Liver (tissue), 3 donors: ENCODE results near the gene ROR1.

Source experiments
- CTCF ChIP-seq: fragments of 150-350 bp; IDR thresholded peaks from 2 replicates; pipeline ENCODE4 v1.5.1; 2017; ENCODE audit warnings: improper control_type of control experiment, low read depth, low read length; ENCODE audit not compliant: missing input control
- GABPA ChIP-seq, 2 donors: IDR thresholded peaks in 1 of 2; conservative IDR thresholded peaks in 1 of 2; 2 replicates each; pipeline ENCODE4 v1.6.1; 2016; ENCODE audit warnings: antibody characterized with exemption in 2 of 2, mild to moderate bottlenecking in 1 of 2, moderate library complexity in 1 of 2
- HNF4G ChIP-seq: IDR thresholded peaks from 2 replicates; pipeline ENCODE4 v1.6.1; 2016; ENCODE audit warnings: antibody characterized with exemption
- JUND ChIP-seq, 2 donors: IDR thresholded peaks; 2 replicates each; pipeline ENCODE4 v1.6.1; 2016; ENCODE audit warnings: antibody characterized with exemption in 2 of 2
- NR2F2 ChIP-seq: IDR thresholded peaks from 2 replicates; pipeline ENCODE4 v1.6.1; 2016; ENCODE audit warnings: antibody characterized with exemption
- TAF1 ChIP-seq: conservative IDR thresholded peaks from 2 replicates; pipeline ENCODE4 v1.6.1; 2016; ENCODE audit warnings: antibody characterized with exemption, mild to moderate bottlenecking
- YY1 ChIP-seq: IDR thresholded peaks from 2 replicates; pipeline ENCODE4 v1.6.1; 2016; ENCODE audit warnings: antibody characterized with exemption, mild to moderate bottlenecking
- donor health status: healthy.
- donor health status: healthy.

GRCh38 chr1:64046243-64046642, 272.4 kb downstream of the ROR1 start:
- no peak for TF ChIP-seq CTCF
- TF ChIP-seq YY1, result no peak
- no peak for TF ChIP-seq TAF1
- TF ChIP-seq JUND (IDR thresholded peaks at IDR 0.05), result no peak
- TF ChIP-seq GABPA (IDR thresholded peaks at IDR 0.05 in 1 of 2, conservative IDR thresholded peaks at IDR 0.05 in 1 of 2), result no peak
- no peak for TF ChIP-seq NR2F2
- no peak for TF ChIP-seq HNF4G
